HepG2 (cell line): ENCODE measurements around the gene MYO10. TPM values are rescaled to one million over a fixed set of nuclear protein-coding genes. Genes with fewer than 3 reads are reported as not detected.

Experiments used
- ATAC-seq: fragments of 200-7000 bp; cut with Tn5 transposase; 3 replicates; pipeline ENCODE4 v1.9.1; 2020; ENCODE audit warnings: mild to moderate bottlenecking, moderate library complexity
- BruUV-seq: library from RNA; stranded (reverse); fragments of 400-500 nt; replicated peaks from 2 replicates; lab custom pipeline; 2021; lab: Mats Ljungman, UMichigan
- CTCF ChIA-PET: fragments of 300-600 bp; formaldehyde crosslinking; extraction: SDS; loops from one replicate; lab custom pipeline; 2021; ENCODE audit warnings: low total read pairs, inconsistent platforms, low intra/inter-chr PET ratio; lab: Yijun Ruan, JAX
- POLR2A ChIA-PET: fragments of 350-600 bp; sonication (Branson Sonifier 250); formaldehyde crosslinking; loops from one replicate; lab custom pipeline; 2020; ENCODE audit warnings: antibody characterized with exemption, inconsistent platforms; lab: Yijun Ruan, JAX
- DNase-seq: peaks from one replicate; pipeline ENCODE4 v3.0.0-alpha.2; 2015; ENCODE audit warnings: low spot score
- FAIRE-seq: peaks from 3 replicates; lab custom pipeline; 2011; peaks lifted over from hg19 to GRCh38; lab: Jason Lieb, UNC
- H2AFZ ChIP-seq: one replicate; pipeline ENCODE4 v1.6.1; 2011; ENCODE audit warnings: low read length, inconsistent platforms
- H3K27ac ChIP-seq: fragments of 300-600 bp; 3 replicates; pipeline ENCODE4 v1.8.0; 2011; ENCODE audit warnings: mixed run types, mild to moderate bottlenecking, mixed read lengths, low read length, inconsistent platforms; ENCODE audit not compliant: insufficient read depth; ENCODE audit errors: extremely low read length
- H3K27me3 ChIP-seq, 2 experiments: fragments of 200-600 bp in 1 of 2; 2 replicates in 1 of 2; 3 replicates in 1 of 2; pipeline versions ENCODE4 v1.6.0 to v1.8.0; 2011; ENCODE audit warnings: low read length in 2 of 2, mild to moderate bottlenecking in 2 of 2, moderate library complexity in 2 of 2, inconsistent platforms in 1 of 2; ENCODE audit not compliant: insufficient read depth in 2 of 2, control insufficient read depth in 1 of 2
- H3K36me3 ChIP-seq, 2 experiments: fragments of 200-600 bp in 1 of 2; replicated peaks in 1 of 2; 2 replicates in 1 of 2; 3 replicates in 1 of 2; pipeline versions ENCODE4 v1.5.1 to v1.8.0; 2011; ENCODE audit warnings: low read length in 2 of 2, inconsistent platforms in 1 of 2; ENCODE audit not compliant: insufficient read depth in 2 of 2, control insufficient read depth in 1 of 2
- H3K4me1 ChIP-seq: 2 replicates; pipeline ENCODE4 v1.5.1; 2012; ENCODE audit warnings: low read length, inconsistent platforms; ENCODE audit not compliant: insufficient read depth
- H3K4me2 ChIP-seq: 2 replicates; pipeline ENCODE4 v1.6.0; 2011; ENCODE audit warnings: low read depth, low read length, inconsistent platforms
- H3K4me3 ChIP-seq, 3 experiments: fragments of 200-600 bp in 1 of 3; sonication (generic), shearing (Covaris generic) in 1 of 3; replicated peaks in 1 of 3; 2 replicates each; pipeline ENCODE4 v1.5.1; 2011 to 2016; ENCODE audit warnings: low read length in 3 of 3, inconsistent platforms in 2 of 3, low read depth in 2 of 3, mild to moderate bottlenecking in 2 of 3, control low read depth in 1 of 3, mixed read lengths in 1 of 3; ENCODE audit not compliant: insufficient read depth in 1 of 3
- H3K79me2 ChIP-seq: one replicate; pipeline ENCODE4 v1.6.1; 2011; ENCODE audit warnings: low read length, inconsistent platforms; ENCODE audit not compliant: insufficient read depth
- H3K9ac ChIP-seq: 2 replicates; pipeline ENCODE4 v1.6.0; 2011; ENCODE audit warnings: mild to moderate bottlenecking, low read depth, low read length, inconsistent platforms; ENCODE audit not compliant: insufficient read depth
- H3K9me3 ChIP-seq: 2 replicates; pipeline ENCODE4 v1.5.1; 2012; ENCODE audit warnings: mild to moderate bottlenecking, low read length
- H4K20me1 ChIP-seq: 2 replicates; pipeline ENCODE4 v1.6.0; 2011; ENCODE audit warnings: inconsistent platforms, mild to moderate bottlenecking, low read length, moderate library complexity; ENCODE audit not compliant: insufficient read depth
- HOXA3 ChIP-seq: sonication (generic); formaldehyde crosslinking; IDR thresholded peaks from 2 replicates; pipeline ENCODE4 v1.5.0; 2020; ENCODE audit warnings: missing genetic modification reagents
- MAFG ChIP-seq: sonication (generic); formaldehyde crosslinking; IDR thresholded peaks from 2 replicates; pipeline ENCODE4 v1.5.1; 2020; ENCODE audit warnings: mild to moderate bottlenecking, missing genetic modification reagents
- MED1 ChIP-seq: sonication (generic); formaldehyde crosslinking; IDR thresholded peaks from 2 replicates; pipeline ENCODE4 v1.4.0; 2020; ENCODE audit warnings: missing genetic modification reagents
- MTF2 ChIP-seq: sonication (generic); formaldehyde crosslinking; IDR thresholded peaks from 2 replicates; pipeline ENCODE4 v1.5.0; 2020; ENCODE audit warnings: missing genetic modification reagents, borderline replicate concordance
- REL ChIP-seq: sonication (generic); formaldehyde crosslinking; conservative IDR thresholded peaks from 2 replicates; pipeline ENCODE4 v1.8.0; 2022; ENCODE audit warnings: mild to moderate bottlenecking, missing genetic modification reagents, moderate library complexity
- SIN3A ChIP-seq: IDR thresholded peaks from 2 replicates; pipeline ENCODE4 v1.6.1; 2011; ENCODE audit warnings: low read depth, mild to moderate bottlenecking, control low read depth, low read length, borderline replicate concordance
- SMARCE1 ChIP-seq: fragments of 450-650 bp; IDR thresholded peaks from 2 replicates; pipeline ENCODE4 v1.6.1; 2017; ENCODE audit warnings: borderline replicate concordance
- SRY ChIP-seq: sonication (generic); formaldehyde crosslinking; IDR thresholded peaks from 2 replicates; pipeline ENCODE4 v1.8.0; 2022; ENCODE audit warnings: mild to moderate bottlenecking, missing genetic modification reagents
- TBL1XR1 ChIP-seq: fragments of 150-350 bp; IDR thresholded peaks from 2 replicates; pipeline ENCODE4 v1.6.1; 2014; ENCODE audit warnings: borderline replicate concordance, low read length; ENCODE audit not compliant: partially characterized antibody
- ZFP36L1 ChIP-seq: sonication (generic); formaldehyde crosslinking; IDR thresholded peaks from 2 replicates; pipeline ENCODE4 v1.8.0; 2022; ENCODE audit warnings: mild to moderate bottlenecking, missing genetic modification reagents, moderate library complexity
- ZNF18 ChIP-seq: sonication (generic); formaldehyde crosslinking; IDR thresholded peaks from 2 replicates; pipeline ENCODE4 v1.8.0; 2022; ENCODE audit warnings: mild to moderate bottlenecking, missing genetic modification reagents; ENCODE audit not compliant: insufficient replicate concordance
- ZNF547 ChIP-seq: sonication (generic); formaldehyde crosslinking; IDR thresholded peaks from 2 replicates; pipeline ENCODE4 v1.5.1; 2020; ENCODE audit warnings: mild to moderate bottlenecking, missing genetic modification reagents
- ZNF674 ChIP-seq: sonication (generic); formaldehyde crosslinking; IDR thresholded peaks from 2 replicates; pipeline ENCODE4 v1.5.0; 2020; ENCODE audit warnings: low read depth, mild to moderate bottlenecking, missing genetic modification reagents
- ZNF770 ChIP-seq: sonication (generic); formaldehyde crosslinking; IDR thresholded peaks from 2 replicates; pipeline ENCODE4 v1.5.0; 2020; ENCODE audit warnings: mild to moderate bottlenecking, missing genetic modification reagents
- WGBS: methylation state at CpG from one replicate; pipeline ENCODE4 v1.1.6; 2017; ENCODE audit warnings: low lambda C conversion rate; 5-methylcytosine and 5-hydroxymethylcytosine counted together
- in situ Hi-C: cut with HindIII; loops from 2 replicates; pipeline ENCODE4 v1.10.0; 2017; ENCODE audit warnings: low pct_unique_long_range_greater_than_20kb; ENCODE audit not compliant: extremely low pct_ligation_motif_present
- intact Hi-C: fragments of 100-400 bp; cut with micrococcal nuclease; formaldehyde crosslinking; loops from one replicate; pipeline ENCODE4 v1.10.0; 2022; ENCODE audit not compliant: unreplicated experiment
- polyA plus RNA-seq, 8 experiments: library from polyadenylated mRNA; depleted of rRNA in 3 of 8; stranded (reverse) in 7 of 8; unstranded in 1 of 8; fragments of >200 nt; fragmentation: Illumina TruSeq in 4 of 8; extraction: Trizol in 4 of 8; gene quantifications; 2 replicates each; pipeline versions ENCODE4 v1.2.1 to v1.2.3, GENCODE V29; 2011 to 2016; ENCODE audit warnings: low read depth in 4 of 8, missing spikeins in 1 of 8, mixed read lengths in 1 of 8; ENCODE audit not compliant: insufficient read depth in 1 of 8
- total RNA-seq, 5 experiments: library from RNA; depleted of rRNA; stranded (reverse); fragments of >200 nt; fragmentation: Illumina TruSeq; extraction: Trizol; gene quantifications; 2 replicates each; pipeline ENCODE4 v1.2.3, GENCODE V29; 2016; ENCODE audit warnings: low read depth in 1 of 5

Gene MYO10
- total and polyA plus RNA-seq, 2 of the 13 experiments (the other 11 are each of a cell fraction or from before 2014, with no cell fraction given) = 4.5 to 14.0 TPM

- DNase-seq (no peak), ATAC-seq (no peak), FAIRE-seq (no peak)
- ChIA-PET POLR2A (no interaction called here), CTCF (no interaction called here)
- in situ Hi-C loops = no loop called here
- no peak overlapping the region for H2AFZ ChIP-seq
- 97% methylated on average over 18 of the region's 18 CpGs for WGBS
- H4K20me1 ChIP-seq = no peaks in the 10 kb centered on the region
- H3K9me3 ChIP-seq = no peaks in the 10 kb centered on the region
- no peaks in the 10 kb centered on the region for H3K4me1 ChIP-seq
- H3K79me2 ChIP-seq = no peaks in the 10 kb centered on the region
- no TSS peak for BruUV-seq
- TF ChIP-seq MED1 (CRISPR knock-in tag) = no peak
- TF ChIP-seq ZFP36L1 (CRISPR knock-in tag) = no peak
- TF ChIP-seq ZNF674 (CRISPR knock-in tag) = no peak
- no peak for TF ChIP-seq REL (CRISPR knock-in tag)
- TF ChIP-seq HOXA3 (CRISPR knock-in tag) = no peak
- no peak for TF ChIP-seq ZNF770 (CRISPR knock-in tag)
- TF ChIP-seq TBL1XR1 = no peak
- TF ChIP-seq SIN3A = no peak
- TF ChIP-seq SRY (CRISPR knock-in tag) = no peak
- no peak for TF ChIP-seq ZNF547 (CRISPR knock-in tag)
- no peak for TF ChIP-seq ZNF18 (CRISPR knock-in tag)
- TF ChIP-seq MTF2 (CRISPR knock-in tag) = no peak
- no peak for TF ChIP-seq MAFG (CRISPR knock-in tag)
- no peak for TF ChIP-seq SMARCE1
- H3K36me3 ChIP-seq = peaks cover 26 to 76% of the 10 kb centered on the region in 2 experiments; a peak in 4 of 5 replicates
- H3K9ac ChIP-seq = no peak overlapping the region
- no peak overlapping the region for H3K4me2 ChIP-seq
- no peaks in the 10 kb centered on the region for H3K27me3 ChIP-seq
- no peak overlapping the region for H3K4me3 ChIP-seq
- H3K27ac ChIP-seq = no peak overlapping the region
- intact Hi-C loops = no loop called here
Measured at GRCh38 chr5:16673241-16674201, 262.6 kb downstream of the MYO10 start.
